ENCODE data around the gene HORMAD2.

DNA sequence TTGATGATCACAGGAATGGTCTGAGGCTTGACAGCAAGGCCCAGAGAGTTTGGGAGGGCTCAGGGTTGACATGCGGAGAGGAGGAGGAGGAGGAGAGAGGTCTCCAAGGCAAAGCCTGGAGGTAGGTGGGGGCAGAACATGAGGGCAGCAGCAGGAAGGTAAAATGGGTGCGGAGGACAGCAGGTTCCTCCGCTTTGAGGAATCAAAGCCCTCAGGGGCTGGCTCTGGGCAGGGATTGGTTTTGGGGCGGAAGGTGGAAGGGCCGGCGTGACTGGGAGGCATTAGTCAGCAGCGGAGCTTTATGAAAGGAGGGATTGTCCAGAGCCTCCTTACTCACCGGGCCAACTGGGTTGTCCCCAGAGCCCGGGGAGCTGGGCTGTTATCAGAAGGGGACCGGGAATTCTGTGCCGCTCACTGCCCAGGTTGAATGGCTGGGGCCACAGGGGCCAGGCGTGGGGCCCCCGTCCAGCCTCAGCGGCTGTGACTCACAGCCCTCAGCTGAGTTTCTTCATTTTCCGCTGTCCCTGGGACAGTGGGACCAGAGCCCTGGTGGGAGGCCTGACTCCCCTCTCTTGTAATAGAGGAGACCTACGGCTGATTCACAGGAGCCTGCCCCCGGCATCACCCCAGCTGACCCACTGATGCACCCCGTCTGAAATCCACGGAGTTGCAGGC lies 130.1 kb downstream of the HORMAD2 start:
- TF ChIP-seq, protein P1, sequence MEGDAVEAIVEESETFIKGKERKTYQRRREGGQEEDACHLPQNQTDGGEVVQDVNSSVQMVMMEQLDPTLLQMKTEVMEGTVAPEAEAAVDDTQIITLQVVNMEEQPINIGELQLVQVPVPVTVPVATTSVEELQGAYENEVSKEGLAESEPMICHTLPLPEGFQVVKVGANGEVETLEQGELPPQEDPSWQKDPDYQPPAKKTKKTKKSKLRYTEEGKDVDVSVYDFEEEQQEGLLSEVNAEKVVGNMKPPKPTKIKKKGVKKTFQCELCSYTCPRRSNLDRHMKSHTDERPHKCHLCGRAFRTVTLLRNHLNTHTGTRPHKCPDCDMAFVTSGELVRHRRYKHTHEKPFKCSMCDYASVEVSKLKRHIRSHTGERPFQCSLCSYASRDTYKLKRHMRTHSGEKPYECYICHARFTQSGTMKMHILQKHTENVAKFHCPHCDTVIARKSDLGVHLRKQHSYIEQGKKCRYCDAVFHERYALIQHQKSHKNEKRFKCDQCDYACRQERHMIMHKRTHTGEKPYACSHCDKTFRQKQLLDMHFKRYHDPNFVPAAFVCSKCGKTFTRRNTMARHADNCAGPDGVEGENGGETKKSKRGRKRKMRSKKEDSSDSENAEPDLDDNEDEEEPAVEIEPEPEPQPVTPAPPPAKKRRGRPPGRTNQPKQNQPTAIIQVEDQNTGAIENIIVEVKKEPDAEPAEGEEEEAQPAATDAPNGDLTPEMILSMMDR (IDR thresholded peaks at IDR 0.05) = no peak
- TF ChIP-seq EZH2phosphoT487 (IDR thresholded peaks at IDR 0.05) (no peak), EZH2 (IDR thresholded peaks at IDR 0.05) (no peak)
